Stimulated activated CD4-positive, alpha-beta T cell treated with anti-CD3 and anti-CD28 coated beads, Interleukin-4, amount 100 ng/mL, for 4 hours (primary cell): Measurements from ENCODE around the gene MRM3.
A peak's percentile ranks its signal among the peaks of the same experiment; 100 is the strongest.
"Not testable (repeated sequence)": the region's sequence is repeated elsewhere in the genome, so short reads cannot be mapped to it uniquely, and the experiment has no call there.

Experiments used
- DNase-seq, 2 experiments: peaks; one replicate each; pipeline ENCODE4 v3.0.0-alpha.2; 2020

MRM3 gene, protein sequence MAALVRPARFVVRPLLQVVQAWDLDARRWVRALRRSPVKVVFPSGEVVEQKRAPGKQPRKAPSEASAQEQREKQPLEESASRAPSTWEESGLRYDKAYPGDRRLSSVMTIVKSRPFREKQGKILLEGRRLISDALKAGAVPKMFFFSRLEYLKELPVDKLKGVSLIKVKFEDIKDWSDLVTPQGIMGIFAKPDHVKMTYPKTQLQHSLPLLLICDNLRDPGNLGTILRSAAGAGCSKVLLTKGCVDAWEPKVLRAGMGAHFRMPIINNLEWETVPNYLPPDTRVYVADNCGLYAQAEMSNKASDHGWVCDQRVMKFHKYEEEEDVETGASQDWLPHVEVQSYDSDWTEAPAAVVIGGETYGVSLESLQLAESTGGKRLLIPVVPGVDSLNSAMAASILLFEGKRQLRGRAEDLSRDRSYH

DNA sequence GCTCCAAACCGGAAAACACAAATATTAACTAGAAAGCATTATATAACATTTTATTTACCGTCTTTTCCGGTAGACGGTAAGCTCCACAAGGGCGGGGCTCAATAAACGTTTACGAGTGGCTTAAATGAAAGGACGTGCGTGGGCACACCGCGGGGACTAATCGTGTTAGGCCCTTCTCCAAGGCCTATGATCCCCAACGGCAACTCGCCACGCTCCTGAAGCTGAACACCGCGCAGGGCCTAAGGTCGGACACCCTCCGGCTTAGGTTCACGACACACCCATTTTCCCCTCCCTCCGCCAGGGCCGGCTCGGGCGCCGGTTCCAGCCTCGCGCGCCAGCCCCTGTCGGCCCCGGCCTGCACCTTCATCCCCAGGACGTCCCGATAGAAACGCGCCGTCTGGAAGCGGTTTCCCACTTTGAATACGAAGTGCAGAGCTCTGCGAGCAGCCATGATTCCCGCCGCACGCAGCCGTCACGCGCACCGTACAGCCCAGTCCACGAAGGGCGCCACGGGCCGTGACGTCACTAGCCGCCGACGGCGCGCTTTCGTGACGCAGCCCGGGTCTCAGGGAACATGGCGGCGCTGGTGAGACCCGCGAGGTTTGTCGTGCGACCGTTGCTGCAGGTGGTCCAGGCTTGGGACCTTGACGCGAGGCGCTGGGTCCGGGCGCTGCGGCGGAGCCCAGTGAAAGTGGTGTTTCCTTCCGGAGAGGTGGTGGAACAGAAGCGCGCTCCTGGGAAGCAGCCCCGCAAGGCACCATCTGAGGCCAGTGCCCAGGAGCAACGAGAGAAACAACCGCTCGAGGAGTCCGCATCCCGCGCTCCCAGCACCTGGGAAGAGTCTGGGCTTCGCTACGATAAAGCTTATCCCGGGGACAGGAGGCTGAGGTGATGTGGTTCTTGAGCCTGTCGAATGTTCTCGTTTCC, at the start of gene MRM3, which contains the start of gene GLOD4:
MRM3 (plus strand) TSS at position 549 of the 927 bp plus-strand sequence; CDS start at position 575, 26 bp downstream.
GLOD4 (minus strand) TSS at position 476 of the 927 bp plus-strand sequence; CDS start at position 451, 25 bp downstream.
- DNase-seq, result peak; percentile 91 to 96

DNA sequence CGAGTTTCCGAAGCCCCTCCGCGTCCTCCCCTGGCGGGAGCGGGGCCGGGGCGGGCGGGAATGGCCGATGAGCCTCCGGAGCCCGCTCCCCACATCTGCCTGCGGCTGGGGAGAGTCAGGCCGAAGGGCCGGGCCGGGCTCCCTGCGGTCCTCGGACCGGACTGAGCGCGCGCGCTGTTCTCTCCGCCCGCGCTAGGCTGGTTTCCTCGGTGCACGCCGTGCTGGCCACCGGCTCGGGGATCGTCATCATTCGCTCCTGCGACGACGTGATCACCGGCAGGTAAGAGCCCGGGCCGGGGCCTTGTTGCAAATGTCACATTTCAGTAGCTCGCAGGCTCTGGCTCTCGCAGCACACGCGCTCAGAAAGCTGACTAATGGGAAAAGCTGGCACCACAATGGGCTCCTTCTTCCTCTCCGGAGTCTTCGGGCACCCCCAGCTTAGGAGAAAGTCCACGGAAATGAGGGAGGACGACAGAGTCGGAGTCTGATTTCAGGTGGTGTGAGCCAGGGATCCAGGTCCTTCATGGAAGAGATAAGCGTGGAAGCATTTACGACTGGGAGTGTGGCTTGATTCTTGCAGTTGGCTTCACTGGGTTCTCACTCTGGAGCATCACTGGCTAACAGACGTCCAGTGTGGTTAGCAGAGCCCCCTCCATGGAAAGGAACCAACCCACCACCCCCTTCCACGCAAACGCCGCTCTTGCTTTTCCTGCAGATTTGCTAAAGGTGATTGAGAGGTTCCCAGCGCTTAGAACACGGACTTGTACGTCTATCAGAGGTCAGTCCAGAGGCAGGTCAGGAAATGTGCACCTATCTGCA, 49.0 kb upstream of the MRM3 start:
- peak in 1 of 2 experiments; percentile 21 for DNase-seq

DNA sequence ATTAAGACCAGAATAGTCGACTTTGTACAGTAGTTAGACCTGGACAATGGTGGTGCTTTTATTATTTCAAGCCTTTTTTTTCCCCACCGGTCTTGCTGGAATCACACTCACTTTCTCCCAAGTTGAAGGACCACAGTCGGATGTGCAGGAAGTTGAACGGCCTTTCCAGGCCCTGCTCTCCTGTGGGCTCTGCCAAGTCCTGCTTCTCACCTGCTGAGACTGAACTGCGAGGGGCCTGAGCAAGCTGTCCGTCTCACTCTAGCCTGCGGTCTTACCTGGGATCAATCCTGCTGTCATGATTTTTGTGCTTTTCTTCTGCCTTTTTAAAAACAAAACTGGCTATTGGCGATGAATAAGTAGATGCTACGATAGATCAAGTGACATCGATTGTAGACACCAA, 48.4 kb upstream of the MRM3 start:
- no peak for DNase-seq

DNA sequence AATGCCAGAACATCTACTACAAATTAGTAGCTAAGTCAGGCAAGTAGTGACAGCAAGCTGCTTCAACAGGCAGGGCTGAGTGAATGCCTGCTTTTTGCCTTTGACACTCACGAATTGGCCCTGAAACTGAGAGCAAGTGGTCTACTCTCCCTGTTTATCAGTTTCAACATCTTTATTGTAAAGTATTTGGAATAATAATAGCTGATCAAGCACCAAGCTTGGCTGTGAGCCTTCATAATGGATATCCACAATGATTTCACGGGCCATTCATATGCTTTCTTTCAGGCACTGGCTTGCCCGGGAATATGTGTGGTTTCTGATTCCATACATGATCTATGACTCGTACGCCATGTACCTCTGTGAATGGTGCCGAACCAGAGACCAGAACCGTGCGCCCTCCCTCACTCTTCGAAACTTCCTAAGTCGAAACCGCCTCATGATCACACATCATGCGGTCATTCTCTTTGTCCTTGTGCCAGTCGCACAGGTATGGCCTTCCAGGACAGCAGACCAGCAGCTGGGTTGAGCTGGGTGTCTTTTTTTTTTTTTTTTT, 44.5 kb upstream of the MRM3 start:
- DNase-seq, result no peak

DNA sequence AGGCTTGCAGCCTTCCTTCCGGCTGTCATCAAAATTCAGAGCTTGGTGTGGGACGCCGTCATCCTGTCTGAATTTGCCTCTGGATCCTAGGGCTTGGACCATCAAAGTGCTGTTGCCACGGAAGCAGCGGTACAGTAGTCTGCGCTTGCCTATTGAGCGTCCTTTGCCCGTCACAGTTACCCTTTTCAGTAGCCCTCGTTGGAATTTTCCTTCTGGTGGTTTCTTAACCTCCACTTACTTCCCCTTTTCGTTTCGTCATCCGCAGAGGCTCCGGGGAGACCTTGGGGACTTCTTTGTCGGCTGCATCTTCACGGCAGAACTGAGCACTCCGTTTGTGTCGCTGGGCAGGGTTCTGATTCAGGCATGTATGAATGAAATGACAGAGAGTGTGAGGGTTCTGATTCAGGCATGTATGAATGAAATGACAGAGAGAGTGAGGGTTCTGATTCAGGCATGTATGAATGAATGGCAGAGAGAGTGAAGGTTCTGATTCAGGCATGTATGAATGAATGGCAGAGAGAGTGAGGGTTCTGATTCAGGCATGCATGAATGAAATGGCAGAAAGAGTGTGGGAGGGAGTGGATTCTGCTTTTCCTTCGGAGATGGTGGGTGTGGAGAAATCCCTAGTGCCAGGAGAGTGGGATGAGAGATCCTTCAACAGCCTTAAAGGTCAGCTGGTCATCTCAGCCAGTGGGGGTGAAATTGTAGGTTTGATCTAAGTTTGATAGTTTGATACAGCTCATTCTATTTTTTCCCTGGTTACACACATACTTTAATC, 41.7 kb upstream of the MRM3 start:
- peak in 1 of 2 experiments; percentile 29 for DNase-seq

DNA sequence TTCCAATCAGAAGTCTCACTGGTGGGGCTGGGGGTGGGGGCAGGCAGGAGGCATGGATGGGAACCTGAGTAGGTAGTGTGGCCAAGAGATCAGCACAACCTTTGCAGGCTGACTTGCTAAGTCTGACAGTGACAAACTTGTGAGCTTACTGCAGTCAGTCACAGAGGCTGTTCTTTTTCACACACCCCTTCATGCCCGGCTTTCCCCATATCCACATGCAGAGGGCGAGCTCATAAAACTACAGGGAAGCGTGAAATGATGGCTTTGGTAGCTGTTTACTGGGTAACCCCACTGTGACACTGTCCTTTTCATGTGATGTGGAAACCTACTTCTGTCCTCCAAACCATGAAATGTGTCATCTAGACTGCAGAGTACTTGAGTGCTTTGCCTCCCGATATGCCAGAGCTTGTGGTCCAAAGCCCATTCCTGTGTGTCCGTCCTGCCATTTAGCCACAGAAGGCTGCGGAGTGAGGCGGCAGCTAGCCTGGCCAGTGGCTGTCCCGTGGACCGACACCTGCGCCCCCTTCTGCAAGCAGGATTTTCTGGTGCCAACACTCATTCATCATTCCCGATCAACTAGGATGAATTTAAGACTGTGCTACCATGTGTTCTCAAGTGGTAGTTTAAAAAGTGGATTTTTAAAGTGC, 39.9 kb upstream of the MRM3 start:
- DNase-seq, result no peak

DNA sequence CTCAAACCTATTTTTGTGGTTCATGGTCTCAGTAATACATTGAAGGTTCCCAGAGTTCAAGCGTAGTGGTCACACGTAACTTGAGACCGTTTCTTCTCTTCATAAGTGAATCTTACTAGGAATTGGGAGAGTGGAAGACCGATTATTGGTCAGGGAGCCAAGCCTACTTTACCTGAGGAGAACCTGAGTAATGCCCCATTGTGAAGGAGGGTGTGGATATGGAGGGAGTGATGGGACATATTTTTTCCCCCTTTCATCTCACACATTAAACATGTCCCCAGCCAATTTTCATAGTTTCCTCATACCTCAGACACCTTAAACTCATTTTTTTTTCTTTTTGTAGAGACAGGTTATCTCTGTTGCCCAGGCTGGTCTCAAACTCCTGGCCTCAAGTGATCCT, 39.0 kb upstream of the MRM3 start:
- DNase-seq, result no peak

DNA sequence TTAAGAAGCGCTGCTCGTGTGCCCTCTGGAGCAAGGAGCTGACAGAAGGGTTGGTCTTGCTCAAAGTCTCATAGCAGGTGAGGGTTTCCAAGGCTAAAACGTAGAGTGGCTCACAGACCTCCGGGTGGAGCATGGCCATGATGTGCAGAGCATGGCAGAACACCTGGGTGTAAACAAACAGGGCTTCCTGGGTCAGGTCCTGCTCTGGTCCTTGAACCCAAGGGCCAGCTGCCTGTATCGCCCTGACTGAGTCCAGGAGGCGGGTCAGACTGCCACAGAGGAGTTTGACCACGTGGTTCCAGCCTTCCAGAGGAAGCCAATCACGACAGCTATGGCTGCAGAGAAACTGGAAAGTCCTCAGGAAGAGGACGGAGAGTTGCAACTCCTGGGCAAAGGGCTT, 37.2 kb upstream of the MRM3 start:
- no peak for DNase-seq

DNA sequence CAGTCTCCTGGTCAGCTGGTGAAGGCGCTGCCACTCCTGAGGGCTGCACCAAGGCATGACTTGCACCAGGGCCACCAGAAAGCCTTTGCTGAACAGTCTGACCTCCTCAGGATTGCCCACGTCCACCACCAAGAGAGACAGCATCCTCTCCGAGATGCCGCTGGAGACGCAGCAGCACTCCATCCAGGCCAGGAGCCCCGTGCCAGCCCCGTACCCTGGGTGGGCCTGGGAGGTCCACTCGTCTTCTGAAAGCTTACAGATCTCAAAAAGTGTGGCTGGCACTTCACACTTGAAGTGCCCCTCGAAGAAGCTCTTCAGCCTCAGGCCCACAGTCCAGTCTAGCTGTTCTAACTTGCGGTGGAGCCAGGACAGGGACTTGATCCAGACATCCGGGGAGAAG, 36.7 kb upstream of the MRM3 start:
- DNase-seq, result no peak

DNA sequence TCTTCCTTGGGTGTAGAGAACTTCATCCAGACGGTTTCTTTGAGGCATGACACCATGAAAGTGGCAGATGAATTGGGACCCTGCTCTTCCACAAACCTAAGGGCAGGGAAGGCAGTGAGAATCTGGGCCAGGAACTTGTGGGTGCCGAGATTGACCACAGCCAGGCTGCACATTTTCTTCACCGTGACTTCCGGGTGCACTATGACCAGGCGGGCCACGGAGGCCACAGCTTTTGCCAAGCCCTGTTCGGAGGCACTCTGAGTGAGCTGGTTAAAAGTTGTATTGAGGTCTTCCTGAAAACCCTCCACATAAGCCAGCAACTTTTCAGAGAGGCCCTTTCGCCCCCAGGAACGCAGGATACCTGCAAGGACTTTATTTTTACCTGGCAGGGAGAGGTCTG, 36.0 kb upstream of the MRM3 start:
- no peak for DNase-seq

DNA sequence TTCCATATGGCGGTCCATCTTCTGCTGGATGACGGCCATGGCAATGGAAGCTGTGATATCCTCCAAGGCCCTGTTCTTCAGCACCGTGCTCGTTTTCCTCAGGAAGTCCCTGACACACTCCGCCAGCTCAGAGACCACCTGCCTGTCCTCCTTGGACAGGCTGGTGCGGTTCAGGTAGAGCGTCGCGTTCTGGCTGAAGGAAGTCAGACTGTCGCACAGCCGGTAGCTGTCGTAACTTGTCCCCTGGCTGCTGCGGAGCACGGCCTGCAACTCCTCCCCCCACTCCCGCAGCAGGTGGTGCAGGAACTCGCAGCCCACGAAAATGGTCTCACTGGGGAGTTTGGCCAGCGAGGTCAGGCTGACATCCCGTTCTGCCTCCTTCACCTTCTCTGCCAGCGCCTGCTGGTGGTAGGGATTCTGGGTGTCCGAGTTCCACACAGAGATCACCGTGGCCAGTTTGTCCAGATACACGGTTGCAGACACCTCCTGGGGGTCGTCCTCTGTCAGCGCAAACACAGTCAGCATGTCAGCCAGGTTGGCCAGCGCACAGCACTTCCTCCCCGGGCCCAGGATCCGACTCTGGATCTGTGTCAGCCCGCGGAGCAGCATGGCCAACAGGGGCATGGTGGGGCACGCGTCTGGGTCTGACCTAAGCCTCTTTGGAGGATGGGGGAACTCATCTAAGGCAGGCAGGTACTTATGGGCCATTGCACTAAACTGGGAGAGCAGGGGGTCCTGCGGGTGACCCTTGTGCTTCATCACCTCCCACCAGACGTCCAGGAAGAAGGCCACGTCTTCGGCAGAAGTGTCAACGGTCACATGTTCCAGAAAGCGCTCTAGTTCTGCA, 35.1 kb upstream of the MRM3 start:
- DNase-seq, result no peak

DNA sequence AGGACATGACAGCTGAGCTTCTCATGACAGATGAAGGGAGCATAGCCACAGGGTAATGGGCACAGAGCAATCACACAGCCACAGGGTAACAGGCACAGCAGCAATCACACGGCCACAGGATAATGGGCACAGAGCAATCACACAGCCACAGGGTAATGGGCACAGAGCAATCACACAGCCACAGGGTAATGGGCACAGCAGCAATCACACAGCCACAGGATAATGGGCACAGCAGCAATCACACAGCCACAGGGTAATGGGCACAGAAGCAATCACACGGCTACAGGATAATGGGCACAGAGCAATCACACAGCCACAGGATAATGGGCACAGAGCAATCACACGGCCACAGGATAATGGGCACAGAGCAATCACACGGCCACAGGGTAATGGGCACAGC, 33.5 kb upstream of the MRM3 start:
- not testable (repeated sequence) for DNase-seq

DNA sequence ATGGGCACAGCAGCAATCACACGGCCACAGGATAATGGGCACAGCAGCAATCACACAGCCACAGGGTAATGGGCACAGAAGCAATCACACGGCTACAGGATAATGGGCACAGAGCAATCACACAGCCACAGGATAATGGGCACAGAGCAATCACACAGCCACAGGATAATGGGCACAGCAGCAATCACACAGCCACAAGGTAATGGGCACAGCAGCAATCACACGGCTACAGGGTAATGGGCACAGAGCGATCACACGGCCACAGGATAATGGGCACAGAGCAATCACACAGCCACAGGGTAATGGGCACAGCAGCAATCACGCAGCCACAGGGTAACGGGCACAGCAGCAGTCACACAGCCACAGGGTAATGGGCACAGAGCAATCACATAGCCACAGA, 32.8 kb upstream of the MRM3 start:
- not testable (repeated sequence) for DNase-seq

DNA sequence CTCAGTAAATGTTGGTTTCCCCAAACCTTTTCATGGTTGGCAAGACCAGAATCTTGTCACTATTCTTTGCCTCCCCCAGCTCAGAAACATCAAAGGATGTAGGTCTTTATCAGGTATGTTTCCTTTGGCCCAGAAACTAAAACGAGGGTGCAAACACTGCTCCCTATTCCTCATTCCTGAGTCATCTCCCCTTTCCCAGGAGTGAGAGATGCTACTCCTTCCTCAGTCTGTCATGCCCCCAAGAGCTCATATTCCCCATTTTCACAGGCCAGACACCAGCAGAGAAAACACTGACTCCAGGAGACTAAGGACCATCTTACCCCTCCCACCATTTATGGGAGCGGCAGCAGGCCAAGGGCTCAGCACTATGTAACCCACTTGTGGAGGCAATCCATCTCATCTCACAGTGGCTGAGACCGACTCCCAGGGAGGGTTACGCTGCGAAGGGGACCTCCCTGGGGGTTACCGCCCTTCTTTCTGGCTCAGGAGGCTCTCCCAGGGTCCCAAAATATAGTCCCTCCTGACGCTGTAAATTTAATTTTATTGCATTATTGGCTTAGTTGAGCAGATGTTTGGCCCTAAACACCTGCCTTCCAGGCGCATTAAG, 31.6 kb upstream of the MRM3 start:
- no peak for DNase-seq

DNA sequence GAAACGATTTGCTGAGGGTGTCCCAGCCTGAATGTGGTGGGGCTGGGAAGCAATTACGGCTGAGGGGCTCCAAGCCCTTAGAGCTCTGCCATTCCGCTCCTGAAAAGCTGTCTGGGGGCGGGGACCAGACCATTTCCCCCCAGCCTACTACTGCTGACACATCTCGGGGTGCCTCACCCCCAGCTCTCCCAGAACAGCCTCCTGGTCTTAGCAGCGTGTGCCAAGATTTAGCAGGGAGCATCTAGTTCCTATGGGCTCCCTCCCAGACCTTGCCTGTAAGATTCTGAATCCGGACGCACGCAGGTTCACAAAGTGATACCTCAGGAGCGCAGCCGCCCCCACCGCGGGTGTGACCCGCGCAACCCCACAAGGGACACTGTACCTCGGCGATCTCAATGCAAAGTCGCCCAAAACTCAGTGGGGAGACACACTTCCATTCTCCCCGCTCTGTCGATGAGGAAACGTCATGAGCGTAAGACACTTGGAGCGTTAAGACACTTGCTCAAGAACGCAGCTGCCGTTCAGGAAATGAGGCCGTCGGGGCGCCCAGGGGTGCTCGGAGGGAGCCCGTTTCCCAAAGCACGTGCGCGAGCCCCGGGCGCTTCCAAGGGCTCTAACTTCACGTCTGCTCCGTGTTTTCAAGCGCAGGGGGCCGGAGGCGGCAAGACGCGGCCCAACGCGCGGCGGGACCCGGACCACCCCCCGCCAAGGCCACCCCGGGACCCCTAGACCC, 30.7 kb upstream of the MRM3 start:
- peak; percentile 50 to 51 for DNase-seq

DNA sequence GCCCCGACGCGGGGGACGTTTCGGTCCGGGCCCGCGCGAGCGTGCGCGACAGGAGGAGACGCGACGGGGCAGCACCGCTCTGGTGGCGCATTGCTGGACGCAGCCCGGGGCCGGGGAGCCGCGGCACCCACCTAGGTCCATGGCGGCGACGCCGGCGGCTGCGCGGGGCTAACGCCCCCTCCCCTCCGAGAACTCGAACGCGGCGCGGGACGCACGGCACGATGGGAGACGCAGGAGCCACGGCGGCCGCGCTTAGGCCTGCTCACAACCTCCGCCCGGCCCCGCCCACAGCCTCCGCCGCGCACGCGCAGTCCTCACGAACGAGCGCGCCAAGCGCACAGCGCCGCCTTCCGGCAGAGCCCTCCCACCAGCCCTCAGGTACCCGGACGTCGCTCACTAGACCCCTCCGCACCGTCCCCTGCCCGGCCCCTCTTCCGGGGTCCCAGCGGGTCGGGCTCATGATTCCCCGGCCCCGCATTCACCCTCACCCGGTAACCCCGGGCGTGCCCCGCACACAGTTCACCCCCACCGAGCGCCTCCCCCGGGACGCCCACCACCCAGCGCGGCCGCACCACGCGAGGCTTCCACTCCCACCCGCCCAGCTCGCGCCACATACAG, 30.0 kb upstream of the MRM3 start, which contains the start of gene GEMIN4:
GEMIN4 (minus strand) TSS at position 263 of the 618 bp plus-strand sequence; CDS start at position 141, 122 bp downstream.
- peak; percentile 95 to 100 for DNase-seq

DNA sequence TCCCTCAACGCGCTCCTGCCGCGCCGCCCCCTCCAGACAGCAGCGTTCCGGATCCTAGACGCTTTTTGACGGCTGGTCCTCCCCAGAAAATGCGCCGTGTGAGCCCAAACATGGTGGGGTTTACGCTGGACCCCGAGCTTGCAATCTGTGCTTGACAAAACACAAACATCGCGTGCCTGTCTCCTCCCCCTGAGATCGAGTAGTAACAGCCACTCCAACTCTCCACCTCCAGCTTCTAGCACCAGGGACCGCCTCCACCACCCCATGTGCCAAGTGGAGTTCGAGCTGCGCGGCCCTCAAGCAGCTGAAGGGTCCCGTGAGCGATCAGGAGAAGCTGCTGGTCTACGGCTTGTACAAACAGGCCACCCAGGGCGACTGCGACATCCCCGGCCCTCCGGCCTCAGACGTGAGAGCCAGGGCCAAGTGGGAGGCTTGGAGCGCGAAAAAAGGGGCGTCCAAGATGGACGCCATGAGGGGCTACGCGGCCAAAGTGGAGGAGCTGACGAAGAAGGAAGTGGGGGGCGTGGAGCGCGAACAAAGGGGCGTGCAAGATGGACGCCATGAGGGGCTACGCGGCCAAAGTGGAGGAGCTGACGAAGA, 29.4 kb upstream of the MRM3 start:
- peak in 1 of 2 experiments; percentile 61 for DNase-seq

DNA sequence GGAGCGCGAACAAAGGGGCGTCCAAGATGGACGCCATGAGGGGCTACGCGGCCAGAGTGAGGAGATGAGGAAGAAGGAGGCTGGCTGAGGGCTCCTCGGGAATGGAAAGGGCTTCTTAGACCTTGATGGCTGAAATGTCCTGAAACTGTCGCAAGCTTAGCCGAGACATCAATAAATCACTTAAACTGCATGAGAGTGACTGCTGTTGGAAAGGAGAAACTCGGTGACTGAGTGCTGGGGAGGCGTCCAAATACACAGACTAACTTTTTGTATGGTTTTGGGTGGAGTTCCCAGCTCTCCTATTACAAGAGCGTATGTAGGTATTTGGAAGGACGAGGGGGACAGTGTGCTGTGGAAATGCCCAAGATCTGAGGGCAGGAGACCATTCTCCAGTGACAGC, 28.7 kb upstream of the MRM3 start:
- DNase-seq, result no peak
